HEK293 (cell line): ENCODE data around the gene PRKG1.
"Not testable (repeated sequence)": the region's sequence is repeated elsewhere in the genome, so short reads cannot be mapped to it uniquely, and the experiment has no call there.

Experiments used
- CTCF ChIA-PET: fragments of 350-600 bp; formaldehyde crosslinking; extraction: SDS; loops from one replicate; lab custom pipeline; 2021; ENCODE audit warnings: antibody characterized with exemption; lab: Yijun Ruan, JAX
- POLR2A ChIA-PET: fragments of 300-600 bp; formaldehyde crosslinking; extraction: SDS; loops from one replicate; lab custom pipeline; 2020; ENCODE audit warnings: antibody characterized with exemption, inconsistent platforms; lab: Yijun Ruan, JAX
- H3K27ac ChIP-seq: fragments of 200-500 bp; sonication (Bioruptor generic); 2 replicates; pipeline ENCODE4 v1.5.1; 2014; ENCODE audit warnings: low read depth, low read length, control low read depth, inconsistent platforms; ENCODE audit errors: extremely low read depth
- H3K36me3 ChIP-seq, 2 experiments: fragments of 200-500 bp in 1 of 2; sonication (Bioruptor generic) in 1 of 2; 1 replicate in 1 of 2; 2 replicates in 1 of 2; pipeline ENCODE4 v1.5.1; 2014 to 2017; ENCODE audit warnings: inconsistent platforms in 2 of 2, low read length in 2 of 2; ENCODE audit not compliant: control insufficient read depth in 2 of 2, insufficient read depth in 1 of 2
- H3K4me1 ChIP-seq: fragments of 200-500 bp; sonication (Bioruptor generic); 2 replicates; pipeline ENCODE4 v1.5.1; 2014; ENCODE audit warnings: mild to moderate bottlenecking, low read length, inconsistent platforms; ENCODE audit not compliant: control insufficient read depth, insufficient read depth
- H3K4me3 ChIP-seq: 2 replicates; pipeline ENCODE4 v1.5.1; 2011; ENCODE audit warnings: low read depth, mild to moderate bottlenecking, control low read depth, low read length, moderate library complexity
- H3K9me3 ChIP-seq: fragments of 200-500 bp; sonication (Bioruptor generic); 2 replicates; pipeline ENCODE4 v1.5.1; 2014; ENCODE audit warnings: low read depth, low read length, inconsistent platforms; ENCODE audit not compliant: control insufficient read depth, insufficient read depth
- FEZF1 ChIP-seq: fragments of 450-650 bp; formaldehyde crosslinking; IDR thresholded peaks from 2 replicates; pipeline ENCODE4 v1.5.1; 2016; ENCODE audit warnings: missing biosample characterization, missing genetic modification characterization
- GLI2 ChIP-seq: fragments of 450-650 bp; formaldehyde crosslinking; IDR thresholded peaks from 2 replicates; pipeline ENCODE4; 2017; ENCODE audit warnings: missing biosample characterization, missing genetic modification characterization, low read depth, borderline replicate concordance
- REPIN1 ChIP-seq: fragments of 450-650 bp; formaldehyde crosslinking; IDR thresholded peaks from 2 replicates; pipeline ENCODE4 v1.5.1; 2017; ENCODE audit warnings: missing biosample characterization, missing genetic modification characterization, low read depth
- ZNF133 ChIP-seq: fragments of 450-650 bp; formaldehyde crosslinking; IDR thresholded peaks from 2 replicates; pipeline ENCODE4 v1.5.1; 2016; ENCODE audit warnings: missing biosample characterization, missing genetic modification characterization
- ZNF239 ChIP-seq: fragments of 450-650 bp; formaldehyde crosslinking; IDR thresholded peaks from 2 replicates; pipeline ENCODE4 v1.5.1; 2016; ENCODE audit warnings: missing biosample characterization, missing genetic modification characterization
- ZNF366 ChIP-seq: fragments of 450-650 bp; formaldehyde crosslinking; conservative IDR thresholded peaks from 2 replicates; pipeline ENCODE4 v1.5.1; 2016; ENCODE audit warnings: missing biosample characterization, missing genetic modification characterization
- ZNF510 ChIP-seq: fragments of 450-650 bp; formaldehyde crosslinking; IDR thresholded peaks from 2 replicates; pipeline ENCODE4 v1.5.1; 2018; ENCODE audit warnings: mild to moderate bottlenecking, missing genetic modification characterization, missing biosample characterization; ENCODE audit not compliant: insufficient replicate concordance
- ZNF623 ChIP-seq: fragments of 450-650 bp; formaldehyde crosslinking; IDR thresholded peaks from 2 replicates; pipeline ENCODE4 v1.5.1; 2016; ENCODE audit warnings: missing biosample characterization, missing genetic modification characterization
- ZNF654 ChIP-seq: fragments of 450-650 bp; formaldehyde crosslinking; IDR thresholded peaks from 2 replicates; pipeline ENCODE4 v1.5.1; 2016; ENCODE audit warnings: low read depth, missing biosample characterization, missing genetic modification characterization
- ZNF660 ChIP-seq: fragments of 450-650 bp; IDR thresholded peaks from 2 replicates; pipeline ENCODE4 v1.5.1; 2018; ENCODE audit warnings: missing biosample characterization, mild to moderate bottlenecking, missing genetic modification characterization
- ZNF747 ChIP-seq: fragments of 450-650 bp; formaldehyde crosslinking; IDR thresholded peaks from 2 replicates; pipeline ENCODE4 v1.5.1; 2016; ENCODE audit warnings: missing biosample characterization, missing genetic modification characterization
- ZNF837 ChIP-seq: fragments of 450-650 bp; formaldehyde crosslinking; IDR thresholded peaks from 2 replicates; pipeline ENCODE4 v1.5.1; 2016; ENCODE audit warnings: missing biosample characterization, missing genetic modification characterization
- ZXDB ChIP-seq: fragments of 450-650 bp; formaldehyde crosslinking; IDR thresholded peaks from 2 replicates; pipeline ENCODE4 v1.5.1; 2016; ENCODE audit warnings: missing biosample characterization, missing genetic modification characterization
- TF ChIP-seq, protein P1 (sequence below): fragments of 450-650 bp; formaldehyde crosslinking; IDR thresholded peaks from 2 replicates; pipeline ENCODE4 v1.5.1; 2016; ENCODE audit warnings: missing biosample characterization, missing genetic modification characterization
- TF ChIP-seq, protein P2 (sequence below): sonication (generic); formaldehyde crosslinking; IDR thresholded peaks from 2 replicates; pipeline ENCODE4 v1.8.1; 2022; ENCODE audit warnings: mild to moderate bottlenecking, moderate library complexity, missing genetic modification reagents

Gene PRKG1

DNA sequence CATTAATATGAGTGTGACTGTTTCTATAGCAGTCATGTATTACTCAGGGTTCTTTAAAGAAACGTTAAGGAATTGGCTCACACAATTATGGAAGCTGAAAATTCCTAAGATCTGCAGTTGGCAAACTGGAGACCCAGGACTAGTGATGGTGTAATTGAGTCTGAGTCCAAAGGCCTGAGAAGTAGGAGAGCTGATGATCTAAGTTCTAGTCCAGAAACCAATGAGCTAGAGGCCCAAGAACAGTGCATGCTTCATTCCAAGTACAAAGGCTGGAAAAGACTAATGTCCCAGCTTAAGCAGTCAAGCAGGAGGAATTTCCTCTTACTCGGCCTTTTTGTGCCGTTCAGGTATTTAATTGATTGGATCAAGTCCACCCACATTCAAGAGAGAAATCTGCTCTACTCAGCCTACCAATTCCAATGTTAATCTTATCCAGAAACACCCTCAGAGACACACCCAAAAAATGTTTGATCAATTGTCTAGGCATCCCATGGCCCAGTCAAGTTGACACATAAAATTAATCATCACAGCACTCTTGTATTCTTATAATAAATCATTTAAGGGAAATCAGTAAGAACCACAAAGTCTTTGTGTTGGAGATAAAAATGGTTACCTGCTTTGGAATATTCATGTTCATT, 312.1 kb downstream of the PRKG1 start:
- ChIA-PET CTCF (no interaction called here), POLR2A (no interaction called here)
- Histone ChIP-seq H3K4me1 (no peaks in the 10 kb centered on the region), H3K4me3 (no peak overlapping the region), H3K27ac (no peak overlapping the region), H3K36me3 (no peaks in the 10 kb centered on the region), H3K9me3 (no peaks in the 10 kb centered on the region)
- TF ChIP-seq ZNF366 (tag by site-specific recombination) (no peak), ZNF747 (no peak), ZNF239 (no peak), FEZF1 (tag by site-specific recombination) (0 out of 2 replicates have a peak, but pooled peaks have one; percentile 11)

DNA sequence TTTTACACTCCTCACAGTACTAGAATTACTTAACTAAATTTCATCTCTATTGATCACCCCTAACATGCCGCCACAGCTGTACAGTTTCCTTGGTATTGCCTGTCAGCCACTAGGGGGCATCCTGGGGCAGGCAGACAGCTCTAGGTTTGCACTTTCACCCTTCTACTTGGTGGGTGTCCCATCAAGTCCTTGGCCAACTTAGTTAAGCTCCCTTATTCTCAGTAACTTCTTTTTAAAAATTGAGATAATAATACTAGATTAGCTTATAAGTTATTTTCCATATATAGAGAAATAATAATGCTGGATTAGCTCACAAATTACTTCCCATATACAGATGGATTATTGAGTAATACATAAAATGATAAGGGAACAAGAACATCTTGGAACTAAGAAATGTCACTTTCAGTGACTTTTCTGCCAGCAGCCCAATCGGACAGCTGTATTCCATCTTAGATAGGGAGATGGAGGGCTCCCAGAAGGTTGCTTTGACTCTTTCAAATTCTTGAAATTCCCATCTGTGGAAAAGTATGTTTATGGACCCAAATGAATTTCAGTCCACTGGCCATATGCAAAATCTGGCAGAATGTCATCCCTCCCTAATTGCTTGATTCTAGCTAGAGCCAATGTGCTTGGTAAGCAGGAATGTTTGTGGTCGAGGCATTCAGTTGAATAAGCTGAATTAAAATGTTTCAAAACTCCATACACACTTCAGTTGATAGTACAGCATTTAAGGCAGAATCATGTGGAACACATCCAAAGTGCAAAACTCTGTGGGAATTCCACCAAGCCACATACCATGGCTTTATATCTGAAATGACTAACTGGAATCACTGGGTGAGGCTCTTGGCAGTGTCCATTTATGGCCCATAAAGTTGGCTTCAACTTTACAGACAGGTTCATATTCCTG, 315.4 kb downstream of the PRKG1 start:
- no peaks in the 10 kb centered on the region for H3K36me3 ChIP-seq
- H3K4me3 ChIP-seq, result no peak overlapping the region
- no peak overlapping the region for H3K27ac ChIP-seq
- ChIA-PET POLR2A (no interaction called here), CTCF (interaction anchor here (0.5 to 1.9 kb wide), 30 partner anchors 9 to 827 kb away, joined by 3 to 12 read pairs (median 4); no protein-coding TSS in a partner anchor)
- no peaks in the 10 kb centered on the region for H3K9me3 ChIP-seq
- H3K4me1 ChIP-seq, result peaks cover 3% of the 10 kb centered on the region; the same call in 1 of the 2 replicates
- TF ChIP-seq ZNF654, result peak; percentile 54
- TF ChIP-seq ZNF660, result peak; percentile 48; the same call in 1 of the 2 replicates
- TF ChIP-seq, protein P1, sequence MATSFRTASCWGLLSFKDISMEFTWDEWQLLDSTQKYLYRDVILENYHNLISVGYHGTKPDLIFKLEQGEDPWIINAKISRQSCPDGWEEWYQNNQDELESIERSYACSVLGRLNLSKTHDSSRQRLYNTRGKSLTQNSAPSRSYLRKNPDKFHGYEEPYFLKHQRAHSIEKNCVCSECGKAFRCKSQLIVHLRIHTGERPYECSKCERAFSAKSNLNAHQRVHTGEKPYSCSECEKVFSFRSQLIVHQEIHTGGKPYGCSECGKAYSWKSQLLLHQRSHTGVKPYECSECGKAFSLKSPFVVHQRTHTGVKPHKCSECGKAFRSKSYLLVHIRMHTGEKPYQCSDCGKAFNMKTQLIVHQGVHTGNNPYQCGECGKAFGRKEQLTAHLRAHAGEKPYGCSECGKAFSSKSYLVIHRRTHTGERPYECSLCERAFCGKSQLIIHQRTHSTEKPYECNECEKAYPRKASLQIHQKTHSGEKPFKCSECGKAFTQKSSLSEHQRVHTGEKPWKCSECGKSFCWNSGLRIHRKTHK (tag by site-specific recombination), result no peak

DNA sequence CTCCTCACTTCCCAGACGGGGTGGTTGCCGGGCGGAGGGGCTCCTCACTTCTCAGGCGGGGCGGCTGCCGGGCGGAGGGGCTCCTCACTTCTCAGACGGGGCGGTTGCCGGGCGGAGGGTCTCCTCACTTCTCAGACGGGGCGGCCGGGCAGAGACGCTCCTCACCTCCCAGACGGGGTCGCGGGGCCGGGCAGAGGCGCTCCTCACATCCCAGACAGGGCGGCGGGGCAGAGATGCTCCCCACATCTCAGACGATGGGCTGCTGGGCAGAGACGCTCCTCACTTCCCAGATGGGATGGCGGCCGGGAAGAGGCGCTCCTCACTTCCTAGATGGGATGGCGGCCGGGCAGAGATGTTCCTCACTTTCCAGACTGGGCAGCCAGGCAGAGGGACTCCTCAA, 318.7 kb downstream of the PRKG1 start:
- H3K36me3 ChIP-seq, CTCF ChIA-PET, H3K4me3 ChIP-seq, H3K27ac ChIP-seq, POLR2A ChIA-PET, H3K9me3 ChIP-seq, H3K4me1 ChIP-seq: not testable (repeated sequence)

DNA sequence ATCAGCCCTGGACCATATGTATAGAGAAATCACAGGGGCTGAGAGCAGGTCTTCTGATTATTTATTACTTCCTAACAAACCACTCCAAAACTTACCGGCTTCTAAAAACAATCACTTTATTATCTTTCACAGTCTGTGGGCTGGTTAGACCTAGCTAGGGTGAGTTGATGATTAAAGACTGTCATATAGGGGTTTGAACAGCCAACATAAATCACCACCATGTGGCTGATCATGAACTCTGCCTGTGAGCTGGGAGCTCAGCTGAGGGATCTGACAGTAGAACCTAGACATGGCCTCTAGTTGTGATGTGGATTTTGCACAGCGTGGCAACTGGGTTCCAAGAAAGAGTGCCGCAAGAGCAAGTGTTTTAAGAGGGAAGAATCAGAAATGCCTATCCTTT, 319.8 kb downstream of the PRKG1 start:
- no peak for TF ChIP-seq ZNF133 (tag by site-specific recombination)
- TF ChIP-seq REPIN1 (tag by site-specific recombination), result no peak
- TF ChIP-seq ZNF837 (tag by site-specific recombination), result no peak
- no peak overlapping the region for H3K4me3 ChIP-seq
- no peaks in the 10 kb centered on the region for H3K36me3 ChIP-seq
- no peaks in the 10 kb centered on the region for H3K9me3 ChIP-seq
- H3K27ac ChIP-seq, result no peak overlapping the region
- peaks cover 3% of the 10 kb centered on the region; the same call in 1 of the 2 replicates for H3K4me1 ChIP-seq
- POLR2A ChIA-PET, result no interaction called here
- CTCF ChIA-PET, result no interaction called here

DNA sequence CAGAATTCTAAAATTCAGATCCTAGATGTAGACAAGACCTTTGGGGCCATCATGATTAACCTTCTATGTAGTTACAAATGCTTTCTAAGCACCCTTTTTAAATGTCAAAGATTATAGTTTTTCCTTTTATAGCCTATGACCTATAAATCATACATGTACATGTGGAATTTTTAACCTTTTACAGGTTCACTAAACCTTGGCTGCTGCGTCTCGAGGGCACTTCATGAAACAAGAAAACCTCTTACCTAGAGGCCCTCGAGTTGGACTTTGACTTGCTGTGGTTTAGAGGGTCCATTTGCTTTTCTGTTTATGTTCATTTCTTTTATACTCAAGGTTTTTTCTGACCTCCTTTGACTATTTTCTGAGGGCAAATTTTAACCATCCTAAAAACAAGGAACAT, 323.0 kb downstream of the PRKG1 start:
- no peaks in the 10 kb centered on the region for H3K9me3 ChIP-seq
- ChIA-PET POLR2A (no interaction called here), CTCF (no interaction called here)
- no peak overlapping the region for H3K27ac ChIP-seq
- H3K4me3 ChIP-seq, result no peak overlapping the region
- no peaks in the 10 kb centered on the region for H3K36me3 ChIP-seq
- peaks cover 3% of the 10 kb centered on the region; the same call in 1 of the 2 replicates for H3K4me1 ChIP-seq
- TF ChIP-seq ZNF510 (tag by site-specific recombination) (no peak), GLI2 (no peak), ZNF623 (tag by site-specific recombination) (no peak), ZXDB (tag by site-specific recombination) (no peak)
- TF ChIP-seq, protein P2, sequence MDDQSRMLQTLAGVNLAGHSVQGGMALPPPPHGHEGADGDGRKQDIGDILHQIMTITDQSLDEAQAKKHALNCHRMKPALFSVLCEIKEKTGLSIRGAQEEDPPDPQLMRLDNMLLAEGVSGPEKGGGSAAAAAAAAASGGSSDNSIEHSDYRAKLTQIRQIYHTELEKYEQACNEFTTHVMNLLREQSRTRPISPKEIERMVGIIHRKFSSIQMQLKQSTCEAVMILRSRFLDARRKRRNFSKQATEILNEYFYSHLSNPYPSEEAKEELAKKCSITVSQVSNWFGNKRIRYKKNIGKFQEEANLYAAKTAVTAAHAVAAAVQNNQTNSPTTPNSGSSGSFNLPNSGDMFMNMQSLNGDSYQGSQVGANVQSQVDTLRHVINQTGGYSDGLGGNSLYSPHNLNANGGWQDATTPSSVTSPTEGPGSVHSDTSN (CRISPR knock-in tag), result no peak
